Left lung (tissue), 10 donors: ENCODE measurements around the gene FOXK1. TPM values are rescaled to one million over a fixed set of nuclear protein-coding genes. Genes with fewer than 3 reads are reported as not detected.

Experiments
- ATAC-seq: fragments of 200-7000 bp; cut with Tn5 transposase; one replicate; pipeline ENCODE4 v1.9.1; 2020; ENCODE audit warnings: moderate library complexity
- DNase-seq, 4 donors: peaks; one replicate each; pipeline ENCODE4 v3.0.0-alpha.2; 2013 to 2020
- H3K27ac ChIP-seq, 2 donors: fragments of 200-600 bp; sonication (generic) in 1 of 2; one replicate each; pipeline versions ENCODE4 v1.5.0 to v1.8.0; 2020 to 2021
- H3K27me3 ChIP-seq, 2 donors: fragments of 200-600 bp; sonication (generic) in 1 of 2; one replicate each; pipeline versions ENCODE4 v1.5.0 to v1.8.0; 2020 to 2021
- H3K36me3 ChIP-seq, 2 donors: fragments of 200-600 bp; sonication (generic) in 1 of 2; one replicate each; pipeline versions ENCODE4 v1.5.0 to v1.8.0; 2020 to 2021
- H3K4me1 ChIP-seq, 2 donors: fragments of 200-600 bp; one replicate each; pipeline ENCODE4 v1.8.0; 2021
- H3K4me3 ChIP-seq, 2 donors: fragments of 200-600 bp; sonication (generic) in 1 of 2; one replicate each; pipeline versions ENCODE4 v1.5.0 to v1.8.0; 2020 to 2021; ENCODE audit warnings: mild to moderate bottlenecking in 1 of 2
- H3K9me3 ChIP-seq, 2 donors: fragments of 200-600 bp; sonication (generic) in 1 of 2; one replicate each; pipeline versions ENCODE4 v1.5.0 to v1.8.0; 2020 to 2021
- CTCF ChIP-seq, 2 donors: fragments of 200-600 bp; sonication (generic) in 1 of 2; IDR thresholded peaks; one replicate each; pipeline versions ENCODE4 v1.5.0 to v1.8.0; 2021; ENCODE audit warnings: antibody characterized with exemption in 2 of 2
- intact Hi-C, 2 donors: fragments of 100-400 bp; cut with DNase I; formaldehyde crosslinking; loops; one replicate each; pipeline versions ENCODE4 v1.11.2 to v1.14.2; 2022
- polyA plus RNA-seq, 6 donors: library from polyadenylated mRNA; unstranded; fragments of 120-200 nt; gene quantifications; one replicate each; pipeline ENCODE4 v1.2.1, GENCODE V29; 2013; ENCODE audit not compliant: insufficient read length in 6 of 6
- total RNA-seq, 2 donors: library from RNA; stranded (reverse); fragmentation: NEBNext Ultra II Directional; extraction: Animal tissue kit (Norgen Biotek cat#: 25700); gene quantifications; one replicate each; pipeline ENCODE4 v1.2.1, GENCODE V29; 2021
- donor health status: DM: no; HTN: yes; CAD: no.
- donor health status: DM: no; HTN: no; CAD: no.

Gene FOXK1
- total and polyA plus RNA-seq, 8 donors, result 15.1 to 29.2 (median 18.8) TPM

GRCh38 chr7:4657640-4658417 is 24.3 kb upstream of the FOXK1 start:
- intact Hi-C loops, result no loop called here
- Histone ChIP-seq H3K4me3 (no peak overlapping the region), H3K4me1 (no peaks in the 10 kb centered on the region), H3K27me3 (no peaks in the 10 kb centered on the region), H3K27ac (no peak overlapping the region), H3K9me3 (peaks cover 0 to 14% of the 10 kb centered on the region in 2 donors), H3K36me3 (no peaks in the 10 kb centered on the region)
- ATAC-seq (no peak), DNase-seq (no peak)
- TF ChIP-seq CTCF (IDR thresholded peaks at IDR 0.05), result no peak

GRCh38 chr7:4659551-4660286 is 22.4 kb upstream of the FOXK1 start:
- DNase-seq, result no peak
- Histone ChIP-seq H3K4me1 (no peaks in the 10 kb centered on the region), H3K27ac (no peak overlapping the region), H3K27me3 (no peaks in the 10 kb centered on the region), H3K9me3 (peaks cover 0 to 14% of the 10 kb centered on the region in 2 donors), H3K4me3 (no peak overlapping the region), H3K36me3 (no peaks in the 10 kb centered on the region)
- peak in 1 of 2 donors; percentile 19 for TF ChIP-seq CTCF (IDR thresholded peaks at IDR 0.05)
- no peak for ATAC-seq
- intact Hi-C loops, result no loop called here

- intact Hi-C loops, result no loop called here
- Histone ChIP-seq H3K27me3 (no peaks in the 10 kb centered on the region), H3K4me3 (no peak overlapping the region), H3K36me3 (no peaks in the 10 kb centered on the region), H3K27ac (peak overlapping the region in 1 of 2 donors; percentile 10), H3K4me1 (no peaks in the 10 kb centered on the region), H3K9me3 (peaks cover 0 to 14% of the 10 kb centered on the region in 2 donors)
- no peak for ATAC-seq
- TF ChIP-seq CTCF (IDR thresholded peaks at IDR 0.05), result no peak
- peak in 1 of 4 donors; percentile 68 for DNase-seq
Observed at GRCh38 chr7:4661871-4662270, 20.2 kb upstream of the FOXK1 start.

GRCh38 chr7:4663239-4664018 is 18.7 kb upstream of the FOXK1 start:
- Histone ChIP-seq H3K27me3 (no peaks in the 10 kb centered on the region), H3K9me3 (peaks cover 0 to 12% of the 10 kb centered on the region in 2 donors), H3K4me1 (no peaks in the 10 kb centered on the region), H3K27ac (no peak overlapping the region), H3K36me3 (no peaks in the 10 kb centered on the region), H3K4me3 (no peak overlapping the region)
- DNase-seq (no peak), ATAC-seq (no peak)
- TF ChIP-seq CTCF (IDR thresholded peaks at IDR 0.05), result no peak
- intact Hi-C loops, result no loop called here
